WTC11 (cell line): ENCODE measurements around the gene BANF2. TPM values are rescaled to one million over a fixed set of nuclear protein-coding genes. Genes with fewer than 3 reads are reported as not detected.

Experiments used
- ATAC-seq: fragments of 200-7000 bp; cut with Tn5 transposase; 2 replicates; pipeline ENCODE4 v1.10.0; 2021; ENCODE audit warnings: mild to moderate bottlenecking, moderate library complexity
- CTCF ChIA-PET: fragments of 300-600 bp; sonication (Branson Sonifier 250); formaldehyde crosslinking; loops from one replicate; lab custom pipeline; 2021; ENCODE audit warnings: antibody characterized with exemption; lab: Charles Lee
- POLR2A ChIA-PET: fragments of 350-600 bp; sonication (Branson Sonifier 250); formaldehyde crosslinking; loops from one replicate; lab custom pipeline; 2021; ENCODE audit warnings: antibody characterized with exemption; lab: Charles Lee
- DNase-seq: peaks from one replicate; pipeline ENCODE4 v3.0.0; 2021; ENCODE audit warnings: low spot score
- H3K27ac Mint-ChIP-seq: 2 replicates; pipeline ENCODE4 v1.8.0; 2021; ENCODE audit warnings: mixed read lengths
- H3K27me3 Mint-ChIP-seq: 2 replicates; pipeline ENCODE4 v1.8.0; 2021; ENCODE audit warnings: low read depth, mild to moderate bottlenecking, moderate library complexity, mixed read lengths
- H3K36me3 Mint-ChIP-seq: 2 replicates; pipeline ENCODE4 v1.8.0; 2021; ENCODE audit warnings: mixed read lengths
- H3K4me1 Mint-ChIP-seq: 2 replicates; pipeline ENCODE4 v1.8.0; 2022; ENCODE audit warnings: mixed read lengths
- H3K4me3 Mint-ChIP-seq: 2 replicates; pipeline ENCODE4 v1.8.0; 2021; ENCODE audit warnings: mild to moderate bottlenecking, moderate library complexity, mixed read lengths
- H3K9me3 Mint-ChIP-seq: 2 replicates; pipeline ENCODE4 v1.8.0; 2021; ENCODE audit warnings: mixed read lengths
- ETV6 ChIP-seq: sonication (generic); formaldehyde crosslinking; IDR thresholded peaks from 2 replicates; pipeline ENCODE4 v1.8.1; 2022; ENCODE audit warnings: mild to moderate bottlenecking, missing genetic modification reagents
- GABPB1 ChIP-seq: sonication (generic); formaldehyde crosslinking; IDR thresholded peaks from 2 replicates; pipeline ENCODE4 v1.8.1; 2023; ENCODE audit warnings: mild to moderate bottlenecking, missing genetic modification reagents
- GTF2I ChIP-seq: fragments of 250-450 bp; sonication (Bioruptor Pico); conservative IDR thresholded peaks from 2 replicates; pipeline ENCODE4 v1.4.0; 2021; ENCODE audit warnings: mild to moderate bottlenecking
- MYBL2 ChIP-seq: sonication (generic); formaldehyde crosslinking; IDR thresholded peaks from 2 replicates; pipeline ENCODE4 v1.8.1; 2023; ENCODE audit warnings: mild to moderate bottlenecking, moderate library complexity, missing genetic modification reagents
- NFE2L1 ChIP-seq: sonication (generic); formaldehyde crosslinking; IDR thresholded peaks from 2 replicates; pipeline ENCODE4 v1.8.1; 2023; ENCODE audit warnings: missing genetic modification reagents
- NR1H2 ChIP-seq: sonication (generic); formaldehyde crosslinking; IDR thresholded peaks from 2 replicates; pipeline ENCODE4 v1.9.0; 2021; ENCODE audit warnings: mild to moderate bottlenecking, moderate library complexity, missing genetic modification reagents
- NR2C2 ChIP-seq: sonication (generic); formaldehyde crosslinking; IDR thresholded peaks from 2 replicates; pipeline ENCODE4 v1.8.0; 2022; ENCODE audit warnings: mild to moderate bottlenecking, missing genetic modification reagents
- SMAD3 ChIP-seq: sonication (generic); formaldehyde crosslinking; IDR thresholded peaks from 2 replicates; pipeline ENCODE4 v1.8.0; 2022; ENCODE audit warnings: missing genetic modification reagents, mild to moderate bottlenecking, borderline replicate concordance
- TCF7 ChIP-seq: sonication (generic); formaldehyde crosslinking; IDR thresholded peaks from 2 replicates; pipeline ENCODE4 v1.8.0; 2022; ENCODE audit warnings: mild to moderate bottlenecking, low read depth, missing genetic modification reagents, moderate library complexity
- ZNF138 ChIP-seq: sonication (generic); formaldehyde crosslinking; conservative IDR thresholded peaks from 2 replicates; pipeline ENCODE4 v1.8.1; 2022; ENCODE audit warnings: mild to moderate bottlenecking, moderate library complexity, missing genetic modification reagents
- total RNA-seq: library from RNA; stranded (reverse); gene quantifications from 3 replicates; pipeline ENCODE4 v1.2.3, GENCODE V29; 2021
- TF ChIP-seq, protein P1 (sequence below): sonication (generic); formaldehyde crosslinking; IDR thresholded peaks from 2 replicates; pipeline ENCODE4 v1.8.1; 2022; ENCODE audit warnings: low read depth, missing genetic modification reagents, borderline replicate concordance
- TF ChIP-seq, protein P2 (sequence below): sonication (generic); formaldehyde crosslinking; IDR thresholded peaks from 2 replicates; pipeline ENCODE4 v1.8.0; 2023; ENCODE audit warnings: missing genetic modification reagents, mild to moderate bottlenecking, borderline replicate concordance
- TF ChIP-seq, protein P3 (sequence below): sonication (generic); formaldehyde crosslinking; IDR thresholded peaks from 2 replicates; pipeline ENCODE4 v1.8.1; 2023; ENCODE audit warnings: mild to moderate bottlenecking, missing genetic modification reagents, borderline replicate concordance
- TF ChIP-seq, protein P4 (sequence below): sonication (generic); formaldehyde crosslinking; IDR thresholded peaks from 2 replicates; pipeline ENCODE4 v1.8.1; 2022; ENCODE audit warnings: missing genetic modification reagents, borderline replicate concordance
- TF ChIP-seq, protein P5 (sequence below): fragments of 250-450 bp; sonication (Bioruptor Pico); conservative IDR thresholded peaks from 2 replicates; pipeline ENCODE4 v1.9.0; 2021; ENCODE audit warnings: mild to moderate bottlenecking
- TF ChIP-seq, protein P6 (sequence below): fragments of 250-450 bp; sonication (Bioruptor Pico); IDR thresholded peaks from 2 replicates; pipeline ENCODE4 v1.9.0; 2021; ENCODE audit warnings: mild to moderate bottlenecking
- TF ChIP-seq, protein P7 (sequence below): sonication (generic); formaldehyde crosslinking; IDR thresholded peaks from 2 replicates; pipeline ENCODE4 v1.8.1; 2023; ENCODE audit warnings: mild to moderate bottlenecking, missing genetic modification reagents, moderate library complexity
- TF ChIP-seq, protein P8 (sequence below): sonication (generic); formaldehyde crosslinking; IDR thresholded peaks from 2 replicates; pipeline ENCODE4 v1.8.1; 2022; ENCODE audit warnings: mild to moderate bottlenecking, moderate library complexity, missing genetic modification reagents

The BANF2 gene
- total RNA-seq, 1 experiment from 2014 or later = not detected

DNA sequence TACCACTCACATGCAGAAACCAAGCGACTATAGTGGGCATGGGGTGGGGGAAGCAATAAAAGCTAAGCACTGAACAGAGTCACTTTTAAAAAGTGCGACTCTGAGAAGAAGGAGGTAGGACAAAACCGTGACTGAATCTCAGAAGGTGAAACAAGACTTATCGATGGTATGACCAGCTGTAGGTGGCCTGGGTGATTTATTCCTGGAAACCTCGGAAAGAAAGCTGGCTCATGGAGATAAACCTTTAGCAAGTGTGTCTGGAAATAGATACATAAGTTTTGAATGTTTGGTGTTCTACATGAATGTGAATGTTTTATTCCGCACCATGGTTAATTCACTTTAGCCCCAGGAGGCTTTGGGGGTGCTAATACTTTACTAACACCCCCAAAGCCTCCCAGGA is 43.9 kb downstream of the BANF2 start:
- CTCF ChIA-PET = no interaction called here
- Mint-ChIP-seq H3K9me3 (peaks cover 17% of the 10 kb centered on the region), H3K4me3 (no peak overlapping the region), H3K27ac (no peak overlapping the region), H3K4me1 (peaks cover 26% of the 10 kb centered on the region), H3K36me3 (peaks cover 8% of the 10 kb centered on the region), H3K27me3 (no peaks in the 10 kb centered on the region; the same call in 1 of the 2 replicates)
- TF ChIP-seq GTF2I (no peak), SMAD3 (CRISPR knock-in tag) (no peak), MYBL2 (CRISPR knock-in tag) (no peak), ETV6 (no peak), NR2C2 (CRISPR knock-in tag) (no peak), TCF7 (CRISPR knock-in tag) (no peak), GABPB1 (CRISPR knock-in tag) (no peak), NR1H2 (no peak), ZNF138 (no peak), NFE2L1 (no peak)
- TF ChIP-seq, protein P1, sequence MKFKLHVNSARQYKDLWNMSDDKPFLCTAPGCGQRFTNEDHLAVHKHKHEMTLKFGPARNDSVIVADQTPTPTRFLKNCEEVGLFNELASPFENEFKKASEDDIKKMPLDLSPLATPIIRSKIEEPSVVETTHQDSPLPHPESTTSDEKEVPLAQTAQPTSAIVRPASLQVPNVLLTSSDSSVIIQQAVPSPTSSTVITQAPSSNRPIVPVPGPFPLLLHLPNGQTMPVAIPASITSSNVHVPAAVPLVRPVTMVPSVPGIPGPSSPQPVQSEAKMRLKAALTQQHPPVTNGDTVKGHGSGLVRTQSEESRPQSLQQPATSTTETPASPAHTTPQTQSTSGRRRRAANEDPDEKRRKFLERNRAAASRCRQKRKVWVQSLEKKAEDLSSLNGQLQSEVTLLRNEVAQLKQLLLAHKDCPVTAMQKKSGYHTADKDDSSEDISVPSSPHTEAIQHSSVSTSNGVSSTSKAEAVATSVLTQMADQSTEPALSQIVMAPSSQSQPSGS = no peak
- TF ChIP-seq, protein P2, sequence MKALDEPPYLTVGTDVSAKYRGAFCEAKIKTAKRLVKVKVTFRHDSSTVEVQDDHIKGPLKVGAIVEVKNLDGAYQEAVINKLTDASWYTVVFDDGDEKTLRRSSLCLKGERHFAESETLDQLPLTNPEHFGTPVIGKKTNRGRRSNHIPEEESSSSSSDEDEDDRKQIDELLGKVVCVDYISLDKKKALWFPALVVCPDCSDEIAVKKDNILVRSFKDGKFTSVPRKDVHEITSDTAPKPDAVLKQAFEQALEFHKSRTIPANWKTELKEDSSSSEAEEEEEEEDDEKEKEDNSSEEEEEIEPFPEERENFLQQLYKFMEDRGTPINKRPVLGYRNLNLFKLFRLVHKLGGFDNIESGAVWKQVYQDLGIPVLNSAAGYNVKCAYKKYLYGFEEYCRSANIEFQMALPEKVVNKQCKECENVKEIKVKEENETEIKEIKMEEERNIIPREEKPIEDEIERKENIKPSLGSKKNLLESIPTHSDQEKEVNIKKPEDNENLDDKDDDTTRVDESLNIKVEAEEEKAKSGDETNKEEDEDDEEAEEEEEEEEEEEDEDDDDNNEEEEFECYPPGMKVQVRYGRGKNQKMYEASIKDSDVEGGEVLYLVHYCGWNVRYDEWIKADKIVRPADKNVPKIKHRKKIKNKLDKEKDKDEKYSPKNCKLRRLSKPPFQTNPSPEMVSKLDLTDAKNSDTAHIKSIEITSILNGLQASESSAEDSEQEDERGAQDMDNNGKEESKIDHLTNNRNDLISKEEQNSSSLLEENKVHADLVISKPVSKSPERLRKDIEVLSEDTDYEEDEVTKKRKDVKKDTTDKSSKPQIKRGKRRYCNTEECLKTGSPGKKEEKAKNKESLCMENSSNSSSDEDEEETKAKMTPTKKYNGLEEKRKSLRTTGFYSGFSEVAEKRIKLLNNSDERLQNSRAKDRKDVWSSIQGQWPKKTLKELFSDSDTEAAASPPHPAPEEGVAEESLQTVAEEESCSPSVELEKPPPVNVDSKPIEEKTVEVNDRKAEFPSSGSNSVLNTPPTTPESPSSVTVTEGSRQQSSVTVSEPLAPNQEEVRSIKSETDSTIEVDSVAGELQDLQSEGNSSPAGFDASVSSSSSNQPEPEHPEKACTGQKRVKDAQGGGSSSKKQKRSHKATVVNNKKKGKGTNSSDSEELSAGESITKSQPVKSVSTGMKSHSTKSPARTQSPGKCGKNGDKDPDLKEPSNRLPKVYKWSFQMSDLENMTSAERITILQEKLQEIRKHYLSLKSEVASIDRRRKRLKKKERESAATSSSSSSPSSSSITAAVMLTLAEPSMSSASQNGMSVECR (CRISPR knock-in tag) = no peak
- TF ChIP-seq, protein P3, sequence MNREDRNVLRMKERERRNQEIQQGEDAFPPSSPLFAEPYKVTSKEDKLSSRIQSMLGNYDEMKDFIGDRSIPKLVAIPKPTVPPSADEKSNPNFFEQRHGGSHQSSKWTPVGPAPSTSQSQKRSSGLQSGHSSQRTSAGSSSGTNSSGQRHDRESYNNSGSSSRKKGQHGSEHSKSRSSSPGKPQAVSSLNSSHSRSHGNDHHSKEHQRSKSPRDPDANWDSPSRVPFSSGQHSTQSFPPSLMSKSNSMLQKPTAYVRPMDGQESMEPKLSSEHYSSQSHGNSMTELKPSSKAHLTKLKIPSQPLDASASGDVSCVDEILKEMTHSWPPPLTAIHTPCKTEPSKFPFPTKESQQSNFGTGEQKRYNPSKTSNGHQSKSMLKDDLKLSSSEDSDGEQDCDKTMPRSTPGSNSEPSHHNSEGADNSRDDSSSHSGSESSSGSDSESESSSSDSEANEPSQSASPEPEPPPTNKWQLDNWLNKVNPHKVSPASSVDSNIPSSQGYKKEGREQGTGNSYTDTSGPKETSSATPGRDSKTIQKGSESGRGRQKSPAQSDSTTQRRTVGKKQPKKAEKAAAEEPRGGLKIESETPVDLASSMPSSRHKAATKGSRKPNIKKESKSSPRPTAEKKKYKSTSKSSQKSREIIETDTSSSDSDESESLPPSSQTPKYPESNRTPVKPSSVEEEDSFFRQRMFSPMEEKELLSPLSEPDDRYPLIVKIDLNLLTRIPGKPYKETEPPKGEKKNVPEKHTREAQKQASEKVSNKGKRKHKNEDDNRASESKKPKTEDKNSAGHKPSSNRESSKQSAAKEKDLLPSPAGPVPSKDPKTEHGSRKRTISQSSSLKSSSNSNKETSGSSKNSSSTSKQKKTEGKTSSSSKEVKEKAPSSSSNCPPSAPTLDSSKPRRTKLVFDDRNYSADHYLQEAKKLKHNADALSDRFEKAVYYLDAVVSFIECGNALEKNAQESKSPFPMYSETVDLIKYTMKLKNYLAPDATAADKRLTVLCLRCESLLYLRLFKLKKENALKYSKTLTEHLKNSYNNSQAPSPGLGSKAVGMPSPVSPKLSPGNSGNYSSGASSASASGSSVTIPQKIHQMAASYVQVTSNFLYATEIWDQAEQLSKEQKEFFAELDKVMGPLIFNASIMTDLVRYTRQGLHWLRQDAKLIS (CRISPR knock-in tag) = no peak
- TF ChIP-seq, protein P4, sequence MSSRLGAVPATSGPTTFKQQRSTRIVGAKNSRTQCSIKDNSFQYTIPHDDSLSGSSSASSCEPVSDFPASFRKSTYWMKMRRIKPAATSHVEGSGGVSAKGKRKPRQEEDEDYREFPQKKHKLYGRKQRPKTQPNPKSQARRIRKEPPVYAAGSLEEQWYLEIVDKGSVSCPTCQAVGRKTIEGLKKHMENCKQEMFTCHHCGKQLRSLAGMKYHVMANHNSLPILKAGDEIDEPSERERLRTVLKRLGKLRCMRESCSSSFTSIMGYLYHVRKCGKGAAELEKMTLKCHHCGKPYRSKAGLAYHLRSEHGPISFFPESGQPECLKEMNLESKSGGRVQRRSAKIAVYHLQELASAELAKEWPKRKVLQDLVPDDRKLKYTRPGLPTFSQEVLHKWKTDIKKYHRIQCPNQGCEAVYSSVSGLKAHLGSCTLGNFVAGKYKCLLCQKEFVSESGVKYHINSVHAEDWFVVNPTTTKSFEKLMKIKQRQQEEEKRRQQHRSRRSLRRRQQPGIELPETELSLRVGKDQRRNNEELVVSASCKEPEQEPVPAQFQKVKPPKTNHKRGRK (CRISPR knock-in tag) = no peak
- TF ChIP-seq, protein P5, sequence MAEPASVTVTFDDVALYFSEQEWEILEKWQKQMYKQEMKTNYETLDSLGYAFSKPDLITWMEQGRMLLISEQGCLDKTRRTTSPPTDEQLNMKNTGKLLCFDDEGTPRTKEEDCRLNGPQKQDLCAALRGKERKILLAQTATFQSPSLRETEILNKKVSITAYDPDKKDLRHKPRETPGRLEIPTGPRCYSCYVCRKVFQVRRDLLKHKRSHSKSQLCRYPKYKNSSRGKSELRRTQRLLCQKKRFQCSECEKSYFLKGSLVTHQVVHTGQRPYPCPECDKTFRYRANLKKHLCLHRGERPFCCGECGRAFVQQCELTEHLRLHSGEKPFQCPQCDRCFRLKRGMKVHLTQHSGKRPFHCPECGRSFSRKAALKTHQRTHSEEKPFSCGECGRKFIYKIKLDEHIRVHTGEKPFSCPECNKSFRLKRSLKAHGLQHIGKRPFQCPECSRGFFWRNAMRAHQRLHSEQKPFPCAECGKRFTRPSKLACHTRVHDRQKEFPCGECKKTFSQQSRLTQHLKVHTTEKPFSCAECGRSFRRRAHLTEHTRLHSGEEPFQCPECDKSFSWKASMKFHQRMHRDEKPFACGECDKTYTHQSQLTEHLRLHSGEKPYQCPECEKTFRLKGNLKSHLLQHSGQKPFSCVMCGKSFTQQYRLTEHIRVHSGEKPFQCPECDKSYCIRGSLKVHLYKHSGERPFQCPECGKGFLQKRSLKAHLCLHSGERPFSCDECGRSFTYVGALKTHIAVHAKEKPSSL = no peak
- TF ChIP-seq, protein P6, sequence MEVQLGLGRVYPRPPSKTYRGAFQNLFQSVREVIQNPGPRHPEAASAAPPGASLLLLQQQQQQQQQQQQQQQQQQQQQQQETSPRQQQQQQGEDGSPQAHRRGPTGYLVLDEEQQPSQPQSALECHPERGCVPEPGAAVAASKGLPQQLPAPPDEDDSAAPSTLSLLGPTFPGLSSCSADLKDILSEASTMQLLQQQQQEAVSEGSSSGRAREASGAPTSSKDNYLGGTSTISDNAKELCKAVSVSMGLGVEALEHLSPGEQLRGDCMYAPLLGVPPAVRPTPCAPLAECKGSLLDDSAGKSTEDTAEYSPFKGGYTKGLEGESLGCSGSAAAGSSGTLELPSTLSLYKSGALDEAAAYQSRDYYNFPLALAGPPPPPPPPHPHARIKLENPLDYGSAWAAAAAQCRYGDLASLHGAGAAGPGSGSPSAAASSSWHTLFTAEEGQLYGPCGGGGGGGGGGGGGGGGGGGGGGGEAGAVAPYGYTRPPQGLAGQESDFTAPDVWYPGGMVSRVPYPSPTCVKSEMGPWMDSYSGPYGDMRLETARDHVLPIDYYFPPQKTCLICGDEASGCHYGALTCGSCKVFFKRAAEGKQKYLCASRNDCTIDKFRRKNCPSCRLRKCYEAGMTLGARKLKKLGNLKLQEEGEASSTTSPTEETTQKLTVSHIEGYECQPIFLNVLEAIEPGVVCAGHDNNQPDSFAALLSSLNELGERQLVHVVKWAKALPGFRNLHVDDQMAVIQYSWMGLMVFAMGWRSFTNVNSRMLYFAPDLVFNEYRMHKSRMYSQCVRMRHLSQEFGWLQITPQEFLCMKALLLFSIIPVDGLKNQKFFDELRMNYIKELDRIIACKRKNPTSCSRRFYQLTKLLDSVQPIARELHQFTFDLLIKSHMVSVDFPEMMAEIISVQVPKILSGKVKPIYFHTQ (CRISPR knock-in tag) = no peak
- TF ChIP-seq, protein P7, sequence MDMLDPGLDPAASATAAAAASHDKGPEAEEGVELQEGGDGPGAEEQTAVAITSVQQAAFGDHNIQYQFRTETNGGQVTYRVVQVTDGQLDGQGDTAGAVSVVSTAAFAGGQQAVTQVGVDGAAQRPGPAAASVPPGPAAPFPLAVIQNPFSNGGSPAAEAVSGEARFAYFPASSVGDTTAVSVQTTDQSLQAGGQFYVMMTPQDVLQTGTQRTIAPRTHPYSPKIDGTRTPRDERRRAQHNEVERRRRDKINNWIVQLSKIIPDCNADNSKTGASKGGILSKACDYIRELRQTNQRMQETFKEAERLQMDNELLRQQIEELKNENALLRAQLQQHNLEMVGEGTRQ (CRISPR knock-in tag) = no peak
- TF ChIP-seq, protein P8, sequence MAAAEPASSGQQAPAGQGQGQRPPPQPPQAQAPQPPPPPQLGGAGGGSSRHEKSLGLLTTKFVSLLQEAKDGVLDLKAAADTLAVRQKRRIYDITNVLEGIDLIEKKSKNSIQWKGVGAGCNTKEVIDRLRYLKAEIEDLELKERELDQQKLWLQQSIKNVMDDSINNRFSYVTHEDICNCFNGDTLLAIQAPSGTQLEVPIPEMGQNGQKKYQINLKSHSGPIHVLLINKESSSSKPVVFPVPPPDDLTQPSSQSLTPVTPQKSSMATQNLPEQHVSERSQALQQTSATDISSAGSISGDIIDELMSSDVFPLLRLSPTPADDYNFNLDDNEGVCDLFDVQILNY (CRISPR knock-in tag) = no peak
- POLR2A ChIA-PET = no interaction called here
- ATAC-seq = no peak
- no peak for DNase-seq
